HG02870 (cell line): ENCODE data around the gene ARL2.
A peak's percentile ranks its signal among the peaks of the same experiment; 100 is the strongest.
"Not testable (repeated sequence)": the region's sequence is repeated elsewhere in the genome, so short reads cannot be mapped to it uniquely, and the experiment has no call there.

ENCODE experiments used
- ATAC-seq: cut with Tn5 transposase; IDR thresholded peaks from one replicate; pipeline ENCODE4 v1.9.1; 2021; ENCODE audit warnings: mild to moderate bottlenecking, moderate library complexity; ENCODE audit not compliant: unreplicated experiment

The ARL2 gene

DNA sequence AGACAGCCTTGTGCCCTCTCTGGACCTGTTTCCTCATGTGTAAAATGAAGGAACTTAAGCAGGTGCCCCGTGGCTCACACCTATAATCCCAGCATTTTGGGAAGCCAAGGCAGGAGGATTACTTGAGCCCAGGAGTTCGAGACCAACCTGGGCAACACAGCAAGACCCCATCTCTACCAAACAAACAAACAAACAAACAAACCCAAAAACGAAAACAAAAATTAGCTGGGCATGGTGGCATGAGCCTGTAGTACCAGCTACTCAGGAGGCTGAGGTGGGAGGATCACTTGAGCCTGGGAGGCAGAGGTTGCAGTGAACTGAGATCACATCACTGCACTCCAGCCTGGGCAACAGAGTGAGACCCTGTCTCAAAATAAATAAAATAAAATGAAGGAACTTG is 10.0 kb upstream of the ARL2 start:
- ATAC-seq, result not testable (repeated sequence)

DNA sequence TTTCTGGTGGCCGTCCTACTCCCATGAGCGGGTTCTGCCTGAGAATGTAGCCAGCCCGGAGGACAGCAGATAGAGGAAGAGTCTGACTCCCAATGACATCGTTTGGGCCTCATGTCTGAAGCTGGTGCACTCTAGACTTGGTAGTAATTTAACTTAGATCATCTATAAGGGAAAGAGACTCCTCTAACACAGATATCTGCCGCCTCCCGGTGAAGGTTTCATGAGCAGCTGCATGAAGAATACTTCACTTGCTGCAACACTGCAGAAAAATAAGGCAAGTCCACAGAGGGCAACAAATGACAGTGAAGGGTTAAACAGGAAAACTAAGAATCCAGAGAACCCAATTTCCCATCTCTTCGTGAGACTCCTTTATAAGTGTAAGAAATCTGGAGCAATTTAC is 5.9 kb upstream of the ARL2 start:
- ATAC-seq, result no peak

DNA sequence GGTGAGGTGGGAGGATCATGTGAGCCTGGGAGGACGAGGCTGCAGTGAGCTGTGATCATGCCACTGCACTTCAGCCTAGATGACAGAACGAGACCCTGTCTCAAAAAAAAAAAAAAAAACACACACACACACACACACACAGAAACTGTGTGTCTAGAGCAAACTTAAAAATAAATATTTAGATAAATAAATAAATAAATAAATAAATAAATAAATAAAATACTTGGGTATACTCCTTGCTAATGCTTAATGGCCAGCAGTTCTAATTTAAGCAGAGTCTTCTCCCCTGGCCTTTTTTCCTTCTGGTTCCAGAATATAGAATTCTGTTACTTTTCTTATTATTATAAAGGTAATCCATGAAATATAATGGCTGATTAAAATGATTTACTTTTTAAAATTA is 5.1 kb upstream of the ARL2 start:
- ATAC-seq, result no peak

DNA sequence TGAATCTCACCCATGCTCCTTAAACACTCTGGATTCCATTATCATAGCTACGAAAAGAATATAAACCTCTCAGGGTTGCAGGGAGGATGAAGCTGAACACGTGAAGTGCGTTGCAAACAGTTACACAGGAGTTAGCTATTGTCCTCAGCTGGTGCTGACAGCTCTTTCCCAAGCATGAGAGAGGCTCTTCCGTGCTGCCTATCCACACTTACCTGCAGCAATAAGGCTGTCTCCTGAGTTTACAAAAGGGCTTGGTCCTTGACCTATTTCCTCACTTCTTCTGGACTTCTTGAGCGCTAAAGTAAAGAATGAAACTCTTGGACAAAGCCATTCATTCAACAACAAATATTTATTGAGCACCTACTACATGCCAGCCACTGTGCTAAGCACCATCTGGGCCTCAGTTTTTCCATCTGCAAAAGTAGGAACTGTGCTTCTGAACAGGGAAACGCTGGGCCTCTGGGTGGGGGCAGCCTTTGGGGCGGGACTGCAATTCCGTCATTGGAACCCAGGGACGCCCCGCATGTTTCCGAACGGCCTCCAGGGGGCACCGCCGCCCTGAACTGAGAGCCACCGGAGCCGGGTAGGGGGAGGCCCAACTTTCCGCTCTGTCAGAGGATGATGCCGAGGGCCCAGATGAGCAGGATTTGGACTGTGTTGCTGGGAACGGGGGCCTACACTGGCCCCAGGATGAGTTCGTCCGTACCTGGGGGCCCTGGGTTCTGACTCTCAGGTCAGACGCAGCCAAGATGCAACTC is 651 bp upstream of the ARL2 start:
- peak; percentile 61 for ATAC-seq

DNA sequence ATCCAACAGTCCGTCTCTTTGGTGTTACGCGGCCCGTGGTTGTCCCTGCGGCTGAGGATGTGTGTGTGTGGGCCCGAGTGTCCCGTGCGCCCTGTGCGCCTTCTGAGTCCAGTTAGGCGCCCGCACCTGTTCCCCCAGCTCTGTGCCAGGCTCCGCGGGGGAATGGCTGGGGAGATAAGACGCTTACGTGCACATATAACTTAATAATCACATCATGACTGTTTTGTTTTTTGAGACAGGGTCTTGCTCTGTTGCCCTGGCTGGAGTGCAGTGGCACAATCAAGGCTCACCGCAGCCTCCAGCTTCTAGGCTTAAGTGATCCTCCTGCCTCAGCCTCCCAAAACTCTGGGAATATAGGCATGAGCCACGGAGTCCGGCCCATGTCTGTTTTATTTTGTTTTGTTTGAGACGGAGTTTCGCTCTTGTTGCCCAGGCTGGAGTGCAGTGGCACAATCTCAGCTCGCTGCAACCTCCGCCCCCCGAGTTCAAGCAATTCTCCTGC is 817 bp downstream of the ARL2 start:
- ATAC-seq, result no peak

DNA sequence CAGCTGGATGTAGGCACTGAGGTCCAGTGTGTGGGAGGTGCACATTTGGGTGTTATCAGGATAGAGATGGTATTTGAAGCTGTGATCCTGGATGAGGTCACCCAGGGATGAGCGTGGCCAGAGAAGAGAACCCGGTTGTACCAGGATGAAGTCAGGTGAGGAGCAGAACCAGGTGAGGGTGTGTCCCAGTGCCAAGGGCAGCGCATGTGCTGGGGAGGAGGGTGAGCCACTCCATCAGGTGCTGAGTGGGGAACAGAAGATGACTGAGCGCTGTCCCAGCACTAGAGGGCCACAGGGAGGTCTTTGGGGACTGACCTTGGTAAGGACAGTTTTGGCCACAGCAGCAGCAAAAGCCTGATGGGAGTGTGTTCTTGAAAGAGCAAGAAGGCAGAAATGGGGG is 2.7 kb downstream of the ARL2 start:
- no peak for ATAC-seq

DNA sequence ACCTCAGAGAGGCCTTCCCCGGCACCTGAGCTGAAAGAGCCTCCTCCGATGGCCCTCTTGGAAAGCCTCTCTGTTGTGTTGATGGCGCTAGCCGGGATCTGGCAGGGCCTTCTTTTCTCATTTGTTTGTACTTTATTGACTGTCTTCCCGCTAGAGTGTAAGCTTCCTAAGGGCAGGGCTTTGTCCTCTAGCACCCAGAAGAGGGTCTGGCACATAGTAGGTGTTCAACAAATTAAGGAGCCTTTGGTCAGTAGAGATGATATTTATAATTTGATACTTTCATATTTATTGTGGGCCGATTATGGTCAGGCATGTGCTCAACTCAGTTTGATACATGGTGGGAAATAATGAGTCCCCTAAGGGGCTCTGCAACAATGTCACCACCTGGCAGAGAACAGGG is 4.0 kb downstream of the ARL2 start:
- no peak for ATAC-seq

DNA sequence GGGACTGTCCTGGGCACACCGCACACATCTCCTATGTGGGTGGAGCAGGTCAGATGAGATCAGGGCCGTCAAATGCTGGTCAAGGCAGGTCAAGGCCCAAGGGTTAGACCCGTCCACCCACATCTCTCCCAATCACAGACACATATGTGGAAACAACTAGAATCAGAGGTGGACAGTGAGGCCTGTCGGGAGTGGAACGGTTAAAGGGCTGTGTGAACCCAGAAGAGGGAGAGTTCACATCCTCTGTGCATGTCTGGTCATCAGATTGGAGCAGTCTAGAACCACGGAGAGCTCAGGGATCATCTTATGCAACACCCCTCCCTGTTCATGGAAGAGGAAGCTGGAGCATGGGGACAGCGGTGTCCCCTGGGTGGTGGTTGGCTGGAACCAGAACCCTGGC is 5.9 kb downstream of the ARL2 start:
- no peak for ATAC-seq

DNA sequence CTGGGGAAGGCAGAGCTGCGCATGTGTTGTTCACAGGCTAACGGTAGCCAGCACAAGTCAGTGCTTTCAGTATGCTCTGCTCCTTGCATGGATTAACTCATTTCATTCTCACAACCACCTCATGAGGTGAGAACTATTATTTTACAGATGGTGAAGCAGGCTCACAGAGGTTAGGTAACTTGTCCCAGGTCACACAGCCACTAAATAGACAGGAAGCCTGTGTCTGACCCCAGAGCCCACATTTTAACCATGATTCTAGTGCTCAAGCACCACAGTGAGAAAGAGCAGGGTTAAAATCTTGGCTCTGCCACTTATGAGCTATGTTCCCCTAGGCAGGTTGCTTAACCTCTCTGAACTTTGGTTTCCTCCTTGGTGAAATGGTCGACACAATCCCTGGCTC is 7.0 kb downstream of the ARL2 start:
- ATAC-seq, result no peak

DNA sequence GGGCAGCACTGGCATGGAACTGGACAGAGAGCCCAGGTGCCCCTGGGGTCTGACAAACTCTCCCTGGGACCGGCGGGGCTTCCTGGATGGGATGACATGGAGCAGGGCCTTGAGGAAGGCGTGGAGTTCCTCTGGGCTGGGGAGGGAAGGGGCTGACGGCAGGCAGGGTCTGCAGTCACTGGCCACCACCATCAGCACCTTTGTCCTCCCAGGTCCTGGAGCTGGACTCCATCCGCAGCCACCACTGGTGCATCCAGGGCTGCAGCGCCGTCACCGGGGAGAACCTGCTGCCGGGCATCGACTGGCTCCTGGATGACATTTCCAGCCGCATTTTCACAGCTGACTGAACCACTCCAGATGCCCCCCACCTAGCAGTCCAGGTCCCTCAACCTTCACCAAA is 7.5 kb downstream of the ARL2 start:
- no peak for ATAC-seq

DNA sequence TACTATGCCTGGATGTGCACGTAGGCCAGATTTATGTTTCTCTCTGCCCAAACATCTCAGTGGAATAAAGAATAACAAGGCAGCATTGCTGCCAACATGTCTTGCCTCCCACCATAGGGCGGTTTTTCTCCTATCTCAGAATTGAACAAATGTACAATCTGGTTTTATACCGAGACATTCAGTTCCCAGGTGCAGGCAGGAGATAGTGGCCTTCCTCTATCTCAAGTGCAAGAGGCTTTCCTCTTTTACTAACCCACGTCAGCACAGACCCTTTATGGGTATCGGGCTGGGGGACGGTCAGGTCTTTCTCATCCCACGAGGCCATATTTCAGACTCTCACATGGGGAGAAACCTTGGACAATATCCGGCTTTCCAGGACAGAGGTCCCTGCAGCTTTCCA is 9.5 kb downstream of the ARL2 start:
- ATAC-seq, result not testable (repeated sequence)

DNA sequence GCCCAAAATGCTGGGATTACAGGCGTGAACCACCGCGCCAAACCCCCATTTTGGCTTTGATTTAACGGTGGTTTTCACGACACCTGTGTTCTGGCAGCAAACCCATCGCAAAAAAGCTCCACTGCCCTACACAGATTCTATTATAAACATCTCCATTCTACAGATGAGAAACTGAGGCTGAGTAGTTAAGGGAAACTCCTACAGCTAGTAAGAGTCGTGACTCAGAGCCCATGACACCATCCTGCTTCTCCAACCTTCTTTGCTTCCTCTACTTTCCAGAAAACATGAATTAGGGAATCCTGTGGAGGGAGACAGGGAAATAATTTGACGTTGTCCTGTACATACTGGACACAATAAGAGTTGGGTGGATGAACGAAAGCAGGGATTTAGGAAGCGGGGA is 12.8 kb downstream of the ARL2 start:
- no peak for ATAC-seq

DNA sequence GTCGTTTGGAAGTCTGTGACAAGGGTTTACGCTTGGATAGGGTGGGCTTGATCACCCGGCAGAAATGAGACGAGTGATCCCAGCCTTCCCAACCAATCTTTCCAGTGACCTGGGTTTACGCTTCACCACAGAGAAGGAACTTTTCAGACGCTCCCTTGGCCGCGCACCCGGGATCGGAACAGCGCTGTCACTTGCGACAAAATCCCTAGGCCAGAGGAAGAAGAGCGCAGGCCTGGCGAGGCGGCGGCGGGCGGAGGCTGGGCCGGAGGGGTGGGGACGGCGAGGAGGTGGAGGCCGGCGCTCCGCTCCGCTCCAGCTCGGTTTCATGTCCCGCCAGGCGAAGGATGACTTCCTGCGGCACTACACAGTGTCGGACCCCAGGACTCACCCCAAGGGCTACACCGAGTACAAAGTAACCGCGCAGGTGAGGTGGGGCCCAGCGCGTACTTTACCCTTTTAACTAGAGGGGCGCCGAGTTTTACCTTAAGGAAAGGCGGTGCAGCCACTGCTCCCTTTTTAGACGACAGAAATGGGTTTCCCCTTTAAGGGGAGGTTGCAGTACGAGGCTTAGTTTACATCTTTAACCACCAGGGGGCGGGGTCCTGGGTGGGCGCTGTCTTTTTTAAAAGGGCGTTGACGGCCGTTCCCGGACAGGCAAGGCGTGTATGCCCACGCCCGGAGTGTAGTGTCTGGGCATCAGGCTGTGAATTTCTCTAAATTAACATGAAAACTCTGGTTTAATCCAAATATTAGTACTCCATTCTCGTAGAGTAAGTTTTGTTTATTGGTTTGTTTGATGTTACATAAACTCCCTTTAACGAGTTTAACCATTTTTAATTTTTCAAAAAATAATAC is 13.5 kb downstream of the ARL2 start, which contains the start of gene SNX15:
Gene SNX15 (plus strand): TSS at position 227 of the 855 bp plus-strand sequence. CDS start 99 bp downstream, at position 326.
- ATAC-seq, result peak; percentile 88

DNA sequence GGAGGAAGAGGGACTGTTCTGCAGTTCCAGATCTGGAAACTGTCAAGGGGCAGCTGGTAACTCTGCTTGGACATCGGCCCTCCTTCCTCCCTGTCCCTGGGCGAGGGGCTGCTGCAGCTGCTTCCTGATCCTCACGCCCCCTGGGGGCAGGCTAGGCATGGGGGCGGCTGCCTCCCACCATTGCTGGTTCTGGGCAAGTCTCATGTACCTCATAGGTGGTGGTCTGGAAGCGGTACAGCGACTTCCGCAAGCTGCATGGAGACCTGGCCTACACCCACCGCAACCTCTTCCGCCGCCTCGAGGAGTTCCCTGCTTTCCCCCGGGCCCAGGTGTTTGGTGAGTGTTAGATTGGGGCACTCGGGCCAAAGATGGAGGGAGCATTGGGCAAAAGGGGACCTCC is 18.3 kb downstream of the ARL2 start:
- no peak for ATAC-seq

DNA sequence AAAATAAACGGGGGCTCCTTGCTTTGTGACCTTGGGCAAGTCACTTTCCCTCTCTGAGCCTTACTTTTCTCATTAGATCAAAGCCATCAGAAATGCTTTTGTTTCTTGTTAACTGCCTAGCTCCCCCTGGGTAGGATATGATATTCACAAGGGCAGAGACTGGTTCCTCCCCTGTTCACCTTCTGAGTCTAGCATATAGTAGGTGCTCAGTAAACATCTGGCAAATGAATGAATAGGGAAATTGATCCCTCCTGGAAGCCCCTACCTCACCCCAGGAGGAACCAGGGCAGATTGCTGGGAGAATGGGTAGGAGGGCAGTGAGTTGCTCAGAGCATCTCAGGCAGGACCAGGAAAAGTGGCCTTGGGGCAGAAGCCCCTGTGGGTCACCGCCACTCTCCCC is 20.5 kb downstream of the ARL2 start:
- no peak for ATAC-seq

DNA sequence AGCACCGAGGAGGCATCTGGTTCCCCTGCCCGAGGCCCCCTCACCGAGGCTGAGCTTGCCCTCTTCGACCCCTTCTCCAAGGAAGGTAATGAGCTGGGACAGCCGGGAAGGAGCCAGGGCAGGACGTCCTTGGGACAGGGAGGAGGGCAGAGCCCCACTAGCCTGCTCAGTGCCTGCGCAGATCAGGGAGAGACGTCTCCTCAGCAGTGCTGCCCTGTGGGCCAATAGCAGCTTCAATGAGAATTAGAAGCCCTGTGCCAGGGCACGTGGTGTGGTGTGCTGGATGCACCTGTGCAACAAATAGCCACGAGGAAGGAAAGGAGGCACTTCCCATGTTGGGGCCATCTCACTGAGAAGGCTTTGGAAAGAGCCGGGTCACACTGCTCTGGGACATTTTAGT is 21.6 kb downstream of the ARL2 start:
- no peak for ATAC-seq

DNA sequence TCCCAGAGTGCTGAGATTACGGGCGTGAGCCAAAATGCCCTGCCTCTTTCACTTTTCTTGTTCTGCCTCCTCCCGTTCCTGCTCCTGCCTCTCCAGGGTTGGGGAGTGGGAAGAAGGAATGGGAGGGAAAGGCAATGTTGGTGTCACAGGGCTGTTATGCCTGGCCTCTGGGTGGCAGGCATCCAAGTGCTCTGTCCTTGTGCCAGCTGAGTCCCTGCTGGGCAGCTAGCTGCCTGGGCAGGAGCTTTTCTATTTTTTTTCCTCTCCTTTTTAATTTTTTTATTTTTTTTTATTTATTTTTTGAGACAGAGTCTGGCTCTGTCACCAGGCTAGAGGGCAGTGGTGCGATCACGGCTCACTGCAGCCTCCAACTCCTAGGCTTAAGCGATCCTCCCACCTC is 23.0 kb downstream of the ARL2 start:
- ATAC-seq, result no peak

DNA sequence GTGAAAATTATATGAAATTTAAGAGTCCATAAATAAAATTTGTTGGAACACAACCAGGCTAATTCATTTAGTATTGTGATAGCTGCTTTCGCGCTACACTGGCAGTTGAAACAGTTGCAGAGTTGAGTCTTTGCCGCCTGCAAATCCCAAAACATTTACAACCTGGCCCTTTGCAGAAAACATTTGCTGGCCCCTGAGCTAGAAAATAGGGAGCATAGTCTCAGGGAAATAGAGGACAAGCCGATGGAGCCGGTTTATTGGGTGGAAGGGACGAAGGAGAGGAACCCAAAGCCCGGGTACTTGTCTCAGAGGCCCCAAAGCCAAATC is 26.5 kb downstream of the ARL2 start:
- ATAC-seq, result no peak

DNA sequence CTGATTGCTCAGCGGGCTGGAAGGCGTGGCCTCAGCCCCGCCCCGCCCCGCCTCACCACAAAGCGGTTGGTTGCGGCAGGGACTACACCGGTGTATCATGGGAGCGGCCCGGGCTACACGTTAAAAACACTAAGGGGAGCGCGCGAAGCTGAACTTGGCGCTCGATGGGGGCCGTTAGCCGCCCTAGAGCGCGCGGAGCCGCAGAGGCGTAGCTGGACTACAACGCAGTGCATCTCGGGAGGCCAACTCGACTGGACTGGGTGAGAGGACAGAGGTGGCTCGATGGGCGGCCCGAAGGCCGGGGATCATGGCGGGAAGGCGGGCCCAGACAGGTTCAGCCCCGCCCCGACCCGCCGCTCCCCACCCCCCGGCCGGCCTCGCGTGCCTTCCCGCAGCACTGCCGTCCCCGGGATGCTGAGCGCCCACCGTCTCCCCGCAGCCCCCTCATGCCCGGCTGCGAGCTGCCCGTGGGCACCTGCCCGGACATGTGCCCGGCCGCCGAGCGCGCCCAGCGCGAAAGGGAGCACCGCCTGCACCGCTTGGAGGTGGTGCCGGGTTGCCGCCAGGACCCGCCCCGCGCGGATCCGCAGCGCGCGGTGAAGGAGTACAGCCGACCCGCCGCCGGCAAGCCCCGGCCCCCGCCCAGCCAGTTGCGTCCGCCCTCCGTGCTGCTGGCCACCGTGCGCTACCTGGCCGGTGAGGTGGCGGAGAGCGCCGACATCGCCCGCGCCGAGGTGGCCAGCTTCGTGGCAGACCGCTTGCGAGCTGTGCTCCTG is 27.1 kb downstream of the ARL2 start, which contains the start of gene SAC3D1:
Gene SAC3D1 (plus strand): TSS at position 364 of the 776 bp plus-strand sequence. CDS start 83 bp downstream, at position 447.
- peak; percentile 86 for ATAC-seq

DNA sequence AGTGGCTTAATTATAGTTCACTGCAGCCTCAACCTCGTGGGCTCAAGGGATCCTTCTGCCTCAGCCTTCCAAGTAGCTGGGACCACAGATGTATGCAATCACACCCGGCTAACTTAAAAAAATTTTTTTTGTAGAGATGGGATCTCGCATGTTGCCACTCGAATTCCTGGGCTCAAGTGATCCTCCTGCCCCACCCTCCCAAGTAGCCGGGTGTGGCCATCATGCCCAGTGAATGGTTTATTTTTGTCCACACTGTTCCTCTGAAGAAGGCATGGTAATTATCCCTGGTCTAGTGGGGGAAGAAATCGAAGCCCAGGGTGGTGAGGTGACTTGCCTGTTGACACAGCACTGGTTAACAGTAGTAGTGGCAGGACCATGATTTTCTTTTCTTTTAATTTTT is 28.9 kb downstream of the ARL2 start:
- no peak for ATAC-seq

DNA sequence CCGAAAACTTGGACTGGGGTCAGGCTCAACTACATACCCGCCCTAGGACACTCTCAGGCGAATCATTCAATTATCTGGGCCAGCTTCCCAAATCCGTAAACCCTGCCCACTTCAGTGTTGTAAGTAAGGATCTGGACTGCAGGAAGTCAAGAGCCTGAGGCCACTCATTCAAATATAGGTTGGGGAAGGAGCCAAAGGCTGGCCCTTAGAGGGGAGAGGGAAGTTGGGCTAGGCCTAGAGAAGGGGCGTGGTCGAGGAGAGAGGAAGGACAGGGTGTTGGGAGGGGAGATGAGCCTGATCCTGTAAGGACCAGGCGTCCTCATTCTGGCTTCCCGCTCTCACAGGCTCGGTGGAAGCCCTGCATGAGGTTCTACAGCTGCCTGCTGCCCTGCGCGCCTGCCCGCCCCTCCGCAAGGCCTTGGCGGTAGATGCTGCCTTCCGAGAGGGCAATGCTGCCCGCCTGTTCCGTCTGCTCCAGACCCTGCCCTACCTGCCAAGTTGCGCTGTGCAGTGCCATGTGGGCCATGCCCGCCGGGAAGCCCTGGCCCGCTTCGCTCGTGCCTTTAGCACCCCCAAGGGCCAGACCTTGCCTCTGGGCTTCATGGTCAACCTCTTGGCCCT is 30.0 kb downstream of the ARL2 start:
- no peak for ATAC-seq
